NCI-H1048 (cell line): ENCODE results near the gene REPS1.

Source experiments
- DNase-seq: peaks from one replicate; lab custom pipeline; 2025; lab: John Stamatoyannopoulos, UW

Gene REPS1

DNA sequence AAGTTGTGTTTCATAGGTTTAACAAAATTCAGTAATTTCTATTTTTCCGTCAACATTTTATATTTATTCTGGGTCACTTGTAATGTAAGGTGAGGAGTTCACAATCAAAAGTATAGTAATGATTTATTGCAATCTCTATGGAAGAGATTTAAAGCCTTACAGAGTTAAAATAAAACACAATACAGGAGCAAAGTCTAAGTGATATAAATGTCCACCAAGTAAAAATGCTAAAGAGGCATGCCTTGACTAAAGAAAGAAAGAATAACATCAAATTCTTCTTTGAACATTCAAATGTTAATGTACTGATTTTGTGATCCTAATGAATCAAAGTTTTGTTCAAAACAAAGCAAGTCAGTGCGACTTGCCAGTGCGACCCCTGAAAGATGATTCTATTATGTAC is 61.5 kb downstream of the REPS1 start:
- DNase-seq = no peak

DNA sequence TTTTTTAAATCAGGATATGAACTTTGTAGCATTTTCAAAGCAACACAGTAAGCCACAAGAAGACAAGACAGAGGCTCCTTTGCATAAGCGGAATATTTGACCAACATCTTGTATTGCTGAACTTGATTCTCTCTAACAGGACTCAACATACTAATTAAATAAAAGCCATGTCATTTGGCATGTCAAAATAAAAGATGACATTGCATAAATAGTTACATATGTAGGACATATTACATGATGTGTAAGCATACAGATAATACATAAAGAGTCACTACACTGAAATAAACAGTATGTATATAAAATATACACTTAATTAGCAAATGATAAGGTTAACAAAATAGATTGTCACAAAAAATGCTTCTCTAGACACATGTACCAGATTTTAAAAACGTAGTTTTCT is 62.2 kb downstream of the REPS1 start:
- DNase-seq = no peak

DNA sequence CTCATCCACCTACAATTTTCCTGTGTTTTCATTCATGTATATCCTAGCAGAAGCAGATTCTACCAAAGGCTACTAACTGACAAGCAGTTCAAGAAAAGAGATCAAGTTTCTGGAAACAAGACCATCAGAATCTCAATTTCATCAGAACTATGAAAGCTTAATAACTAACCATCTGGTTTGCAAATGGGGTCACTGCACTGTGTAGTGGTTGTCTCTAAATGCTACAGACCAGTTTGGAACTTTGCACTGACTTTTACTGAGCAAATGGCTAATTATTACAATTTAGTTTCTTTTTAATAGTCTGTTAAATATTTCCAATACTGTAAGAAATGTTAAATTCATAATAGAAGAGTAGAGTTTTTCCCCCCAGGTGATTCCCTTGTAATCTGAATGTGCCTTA is 64.5 kb downstream of the REPS1 start:
- no peak for DNase-seq

DNA sequence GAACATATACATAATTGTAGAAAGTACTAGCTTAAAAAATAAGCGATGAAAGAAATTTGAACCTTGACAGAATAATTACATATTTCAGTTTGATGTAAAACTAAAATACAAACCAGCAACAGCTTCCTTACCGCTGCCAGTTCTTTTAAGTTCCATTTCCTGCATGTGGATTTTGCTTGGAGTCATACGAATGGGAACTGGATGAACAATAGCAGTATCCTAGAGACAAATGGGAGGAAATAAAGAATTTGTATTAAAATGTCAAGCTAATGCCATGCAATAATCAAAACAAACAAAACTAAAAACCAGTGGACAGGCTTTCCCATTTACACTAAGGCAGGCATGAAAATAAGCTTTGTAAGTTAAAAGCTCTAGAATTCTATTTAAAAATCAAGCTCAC is 67.1 kb downstream of the REPS1 start:
- DNase-seq = no peak

- DNase-seq = no peak
Measured at GRCh38 chr6:138914701-138915100, 73.4 kb downstream of the REPS1 start.

GRCh38 chr6:138912308-138912707 is 75.7 kb downstream of the REPS1 start:
- DNase-seq = no peak

DNA sequence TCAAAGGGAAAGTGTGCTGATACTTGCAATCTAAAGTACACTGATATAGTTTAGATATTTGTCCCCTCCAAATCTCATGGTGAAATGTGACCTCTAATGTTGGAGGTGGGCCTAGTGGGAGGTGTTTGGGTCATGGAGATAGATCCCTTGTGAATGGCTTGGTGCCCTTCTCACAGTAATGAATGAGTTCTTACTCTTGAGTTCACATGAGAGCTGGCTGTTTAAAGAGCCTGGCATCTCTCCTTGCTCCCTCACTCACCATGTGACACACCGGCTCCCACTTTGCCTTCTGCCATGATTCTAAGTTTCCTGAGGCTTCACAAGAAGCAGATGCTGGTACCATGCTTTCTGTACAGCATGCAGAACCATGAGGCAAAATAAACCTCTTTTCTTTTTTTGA is 78.1 kb downstream of the REPS1 start:
- DNase-seq = no peak

GRCh38 chr6:138909511-138909910 is 78.5 kb downstream of the REPS1 start:
- DNase-seq = no peak

DNA sequence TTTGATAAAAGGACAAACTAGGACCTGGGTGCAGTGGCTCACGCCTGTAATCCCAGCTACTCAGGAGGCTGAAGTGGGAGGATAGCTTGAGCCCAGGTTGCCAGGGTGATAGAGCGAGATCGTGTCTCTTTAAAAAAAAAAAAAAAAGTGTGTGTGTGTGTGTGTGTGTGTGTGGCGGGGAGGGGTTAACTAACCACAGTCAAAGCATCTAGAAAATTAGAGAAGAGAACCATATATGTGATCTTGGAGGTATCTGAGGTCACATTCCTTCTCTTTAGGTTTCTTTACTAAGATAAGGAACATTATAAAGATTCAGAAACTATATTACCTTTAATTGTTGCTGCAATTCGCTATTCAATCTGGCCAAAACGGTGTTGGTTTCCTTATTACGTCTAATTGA is 80.9 kb downstream of the REPS1 start:
- DNase-seq = no peak

DNA sequence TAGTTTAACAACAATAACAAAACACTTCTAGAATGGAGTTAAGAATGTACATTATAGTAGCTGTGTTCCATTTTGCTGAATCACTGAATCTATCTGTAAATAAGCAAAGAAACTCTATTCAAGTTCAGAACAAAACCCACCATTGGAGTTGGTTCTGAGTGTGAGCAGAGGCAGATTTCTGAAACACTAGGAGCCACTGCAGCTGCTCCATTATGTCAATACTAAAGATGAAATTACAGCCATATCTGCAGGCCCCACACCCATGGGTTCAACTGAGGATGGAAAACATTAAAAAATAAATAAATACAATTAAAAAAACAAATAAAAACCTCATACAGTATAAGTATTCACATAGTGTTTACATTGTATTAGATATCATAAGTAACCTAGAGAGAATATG is 91.0 kb downstream of the REPS1 start:
- no peak for DNase-seq

DNA sequence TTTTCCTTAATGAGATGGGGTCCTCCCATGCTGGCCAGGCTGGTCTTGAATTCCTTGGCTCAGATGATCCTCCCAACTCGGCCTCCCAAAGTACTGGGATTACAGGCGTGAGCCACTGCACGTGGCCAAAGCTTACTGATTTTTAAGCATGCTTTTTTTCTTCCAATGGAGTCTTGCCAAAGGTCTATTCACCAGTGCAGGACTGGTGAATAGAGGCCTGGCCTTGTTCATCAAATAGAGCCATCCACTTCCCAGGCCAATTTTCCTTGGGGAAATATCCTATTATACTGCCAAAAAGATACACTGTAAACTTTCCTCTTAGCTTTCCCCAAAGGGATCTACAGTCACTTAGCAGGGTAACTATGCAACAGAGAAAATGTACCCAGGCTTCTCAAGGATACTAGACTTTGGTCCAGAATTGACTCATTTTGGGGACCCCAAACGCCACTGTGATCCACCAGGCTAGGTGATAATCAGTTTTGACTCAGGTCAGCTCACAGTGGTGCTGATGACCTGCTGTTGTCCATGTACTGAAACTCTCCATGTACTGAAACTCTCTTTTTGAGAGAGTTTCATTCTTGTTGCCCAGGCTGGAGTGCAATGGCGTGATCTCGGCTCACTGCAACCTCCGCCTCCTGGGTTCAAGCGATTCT is 91.8 kb downstream of the REPS1 start:
- DNase-seq = no peak

DNA sequence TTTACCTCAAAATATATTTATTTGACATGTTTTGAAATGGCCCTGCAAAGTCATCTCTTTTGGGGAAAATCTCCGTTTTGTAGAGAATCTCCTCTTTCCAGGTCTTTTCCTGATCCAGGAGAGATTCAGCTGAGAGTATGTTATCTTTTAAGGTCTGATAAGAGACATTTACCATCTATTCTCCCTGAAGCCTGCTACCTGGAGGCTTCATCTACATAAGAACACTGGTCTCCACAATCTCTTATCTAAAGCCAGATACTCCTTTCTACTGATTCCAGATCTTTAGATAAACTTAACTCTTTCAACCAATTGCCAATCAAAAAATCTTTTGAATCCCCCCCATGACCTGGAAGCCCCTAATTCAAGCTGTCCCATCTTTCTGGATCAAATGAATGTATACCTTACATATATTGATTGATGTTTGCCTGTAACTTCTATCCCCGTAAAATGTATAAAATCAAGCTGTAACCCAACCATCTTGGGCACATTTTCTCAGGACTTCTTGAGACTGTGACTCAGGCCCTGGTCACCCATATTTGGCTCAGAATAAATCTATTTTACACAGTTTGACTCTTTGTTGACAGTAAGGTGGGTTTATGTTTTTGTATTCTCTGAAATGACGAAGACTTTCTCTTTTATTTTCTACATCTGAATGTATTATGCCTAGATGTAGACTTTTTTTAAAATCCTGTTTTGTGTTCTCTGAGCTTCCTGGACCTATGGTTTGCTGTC is 96.6 kb downstream of the REPS1 start:
- no peak for DNase-seq

GRCh38 chr6:138885156-138885819 is 102.8 kb downstream of the REPS1 start:
- DNase-seq = no peak

DNA sequence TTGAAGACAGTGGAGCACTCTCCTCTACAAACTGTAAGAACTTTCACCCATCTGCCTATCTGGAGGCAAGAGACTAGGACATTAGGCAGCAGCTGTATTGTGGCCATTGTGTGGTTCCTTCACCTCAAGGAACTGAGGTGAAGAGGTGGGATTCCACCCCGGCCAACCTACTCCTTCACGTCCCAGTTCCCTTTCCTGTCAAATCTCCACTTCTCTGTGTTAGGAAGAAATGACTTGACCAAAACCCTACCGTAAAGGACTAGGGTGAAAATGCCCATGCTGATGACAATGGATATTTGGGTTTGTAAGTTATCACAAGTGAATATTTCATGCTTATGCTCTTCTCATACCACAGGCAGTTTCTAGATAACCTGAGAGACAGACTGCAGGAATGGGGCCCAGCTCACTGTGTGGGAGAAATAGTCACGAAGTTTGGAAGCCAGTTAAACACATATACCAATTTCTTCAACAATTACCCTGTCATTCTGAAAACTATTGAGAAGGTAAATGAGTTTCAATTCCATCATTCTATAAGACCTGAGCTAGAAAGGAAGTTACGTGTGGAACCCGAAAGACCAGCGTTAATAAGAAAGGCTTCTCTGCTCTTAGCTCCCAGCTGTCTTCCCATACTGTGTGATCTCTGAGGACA is 105.6 kb downstream of the REPS1 start:
- DNase-seq = no peak

DNA sequence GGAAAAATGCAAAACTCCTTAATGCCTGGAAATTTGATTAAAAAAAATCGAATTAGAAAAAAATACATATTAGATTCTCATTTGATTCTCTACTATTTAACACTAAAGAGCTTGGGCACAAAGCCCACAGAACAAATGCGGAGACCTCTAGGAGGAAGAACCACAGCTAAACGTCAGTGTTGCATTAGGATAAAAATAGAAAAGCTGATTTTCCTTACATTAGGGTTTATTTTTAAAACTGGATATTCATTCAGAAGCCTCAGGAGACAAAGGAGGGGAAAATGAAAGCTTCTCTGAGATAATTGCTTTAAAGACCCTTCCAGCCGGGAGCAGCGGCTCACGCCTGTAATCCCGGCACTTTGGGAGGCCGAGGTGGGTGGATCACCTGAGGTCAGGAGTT is 114.9 kb downstream of the REPS1 start:
- DNase-seq = no peak

DNA sequence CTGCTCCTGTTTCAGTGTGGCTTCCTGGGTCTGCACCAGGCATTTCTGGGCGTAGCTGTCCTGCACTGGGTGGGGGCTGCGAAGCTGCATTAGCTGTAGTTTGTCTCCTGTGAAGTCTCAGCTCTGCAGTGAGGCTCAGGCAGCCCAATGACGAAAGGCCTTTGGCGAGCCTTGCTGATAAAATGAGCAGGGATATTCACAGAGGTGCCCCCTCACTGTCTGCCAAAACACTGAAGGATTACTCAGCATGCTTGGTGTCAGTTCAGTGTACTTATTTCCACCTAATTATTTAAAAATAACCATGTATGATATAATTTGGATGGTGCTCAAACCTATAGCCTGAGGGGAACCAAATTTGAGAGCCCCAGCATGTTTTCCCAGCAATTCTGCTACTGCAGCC is 118.7 kb downstream of the REPS1 start:
- DNase-seq = no peak

DNA sequence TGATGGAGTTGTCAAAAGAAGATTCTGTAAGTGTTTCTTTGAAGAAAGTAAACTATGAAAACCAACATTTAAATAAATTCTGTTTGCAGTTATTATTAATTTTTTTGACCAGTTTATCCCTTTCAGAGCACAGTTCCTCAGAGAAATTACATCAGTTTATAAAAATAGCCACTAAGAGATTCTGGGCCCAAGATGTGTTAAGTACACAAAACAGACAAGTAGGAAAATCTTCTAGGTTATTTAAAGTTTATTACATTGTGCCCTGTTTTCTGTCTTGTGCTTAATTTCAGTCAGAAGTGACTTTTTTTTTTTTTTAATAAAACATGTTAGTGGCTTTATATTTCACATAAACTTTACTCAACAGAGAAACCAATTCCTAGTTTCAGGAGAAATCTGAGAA is 119.9 kb downstream of the REPS1 start:
- DNase-seq = no peak

GRCh38 chr6:138865480-138866109 is 122.5 kb downstream of the REPS1 start:
- DNase-seq = no peak

- DNase-seq = no peak
Measured at GRCh38 chr6:138864343-138864890, 123.6 kb downstream of the REPS1 start.

GRCh38 chr6:138863321-138863720 is 124.7 kb downstream of the REPS1 start:
- no peak for DNase-seq

DNA sequence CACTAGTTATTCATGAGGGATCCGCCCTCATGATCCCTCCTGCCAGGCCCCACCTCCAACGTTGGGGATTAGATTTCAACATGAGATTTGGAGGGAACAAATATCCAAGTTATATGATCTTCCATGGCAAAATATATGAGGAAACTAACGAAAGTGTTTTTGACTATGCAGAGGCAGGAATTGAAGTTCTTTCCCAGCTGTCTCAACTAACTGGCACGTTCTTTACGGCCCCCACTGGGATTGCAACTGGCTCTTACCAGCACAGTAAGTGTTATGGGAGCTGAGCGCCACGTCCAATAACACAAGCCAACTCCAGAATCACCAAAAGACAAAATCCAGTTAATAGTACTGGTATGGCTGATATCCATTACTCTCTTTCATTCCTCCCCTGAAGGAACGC is 125.6 kb downstream of the REPS1 start:
- no peak for DNase-seq

DNA sequence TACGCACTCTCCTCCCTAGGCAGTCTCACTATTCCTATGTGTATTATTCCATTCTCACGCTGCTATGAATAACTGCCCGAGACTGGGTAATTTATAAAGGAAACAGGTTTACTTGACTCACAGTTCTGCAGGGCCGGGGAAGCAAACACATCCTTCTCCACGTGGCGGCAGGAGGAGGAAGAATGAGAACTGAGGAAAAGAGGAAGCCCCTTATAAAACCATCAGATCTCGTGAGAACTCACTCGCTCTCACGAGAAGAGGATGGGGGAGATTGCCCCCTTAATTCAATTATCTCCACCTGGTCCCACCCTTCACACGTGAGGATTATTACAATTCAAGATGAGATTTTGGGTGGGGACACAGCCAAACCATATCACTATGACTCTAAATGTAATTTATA is 130.3 kb downstream of the REPS1 start:
- DNase-seq = no peak
